SU-DHL-6 (cell line): ENCODE results near the gene TDRD15.
"Not testable (repeated sequence)": the region's sequence is repeated elsewhere in the genome, so short reads cannot be mapped to it uniquely, and the experiment has no call there.

Experiments used
- H2AFZ ChIP-seq: fragments of 200-600 bp; sonication (generic); 2 replicates; pipeline ENCODE4 v1.6.1; 2014; ENCODE audit warnings: low read depth, mild to moderate bottlenecking, moderate library complexity, mixed read lengths, antibody characterized with exemption, low read length; ENCODE audit not compliant: severe bottlenecking
- H3F3A ChIP-seq: fragments of 200-600 bp; shearing (Covaris generic); 2 replicates; pipeline ENCODE4 v1.6.0; 2016; ENCODE audit warnings: antibody characterized with exemption, mild to moderate bottlenecking; ENCODE audit not compliant: insufficient read depth
- H3K27ac ChIP-seq: fragments of 200-600 bp; sonication (generic); 2 replicates; pipeline ENCODE4 v1.5.1; 2016; ENCODE audit warnings: low read depth, mild to moderate bottlenecking, low read length, moderate library complexity, mixed read lengths
- H3K27me3 ChIP-seq: fragments of 200-600 bp; sonication (generic), shearing (Covaris generic); 2 replicates; pipeline ENCODE4 v1.6.0; 2014; ENCODE audit warnings: mild to moderate bottlenecking, low read length
- H3K36me3 ChIP-seq: fragments of 200-600 bp; sonication (generic); 2 replicates; pipeline ENCODE4 v1.6.1; 2014; ENCODE audit warnings: mild to moderate bottlenecking, low read length, mixed read lengths
- H3K4me2 ChIP-seq: fragments of 300-600, 200-600 bp; shearing (Covaris generic), sonication (generic); 2 replicates; pipeline ENCODE4 v1.6.0; 2014; ENCODE audit warnings: low read length, low read depth, mild to moderate bottlenecking; ENCODE audit not compliant: poor library complexity, severe bottlenecking
- H3K4me3 ChIP-seq: fragments of 200-600 bp; sonication (generic); 2 replicates; pipeline ENCODE4 v1.5.1; 2014; ENCODE audit warnings: antibody characterized with exemption, low read length, mild to moderate bottlenecking, mixed read lengths; ENCODE audit not compliant: insufficient read depth, poor library complexity, severe bottlenecking
- H3K79me2 ChIP-seq: fragments of 200-600 bp; sonication (generic); 2 replicates; pipeline ENCODE4 v1.6.1; 2014; ENCODE audit warnings: mild to moderate bottlenecking, low read length, moderate library complexity; ENCODE audit not compliant: insufficient read depth
- H3K9ac ChIP-seq: fragments of 200-600 bp; sonication (generic); 2 replicates; pipeline ENCODE4 v1.7.0; 2014; ENCODE audit warnings: mild to moderate bottlenecking, low read length
- H3K9me2 ChIP-seq: fragments of 200-600 bp; sonication (generic); replicated peaks from 2 replicates; pipeline ENCODE4 v1.6.1; 2014; ENCODE audit warnings: low read length; ENCODE audit not compliant: insufficient read depth
- H3K9me3 ChIP-seq: fragments of 200-600 bp; sonication (generic); 2 replicates; pipeline ENCODE4 v1.6.1; 2014; ENCODE audit warnings: low read length, mixed read lengths; ENCODE audit not compliant: insufficient read depth
- H4K20me1 ChIP-seq: fragments of 200-600 bp; sonication (generic); 2 replicates; pipeline ENCODE4 v1.6.1; 2014; ENCODE audit warnings: low read depth, mild to moderate bottlenecking, antibody characterized with exemption, low read length, moderate library complexity, mixed read lengths
- CTCF ChIP-seq: fragments of 200-600 bp; sonication (generic); IDR thresholded peaks from one replicate; pipeline ENCODE4 v1.5.1; 2017; ENCODE audit warnings: antibody characterized with exemption, mild to moderate bottlenecking, low read length, moderate library complexity; ENCODE audit not compliant: insufficient read depth, poor library complexity, severe bottlenecking
- EZH2phosphoT487 ChIP-seq: fragments of 200-600 bp; sonication (generic), shearing (Covaris generic); conservative IDR thresholded peaks from 2 replicates; pipeline ENCODE4 v1.6.1; 2018; ENCODE audit warnings: mild to moderate bottlenecking, antibody characterized with exemption, low read length, moderate library complexity, mixed read lengths

TDRD15 gene

GRCh38 chr2:21148718-21149117 is 24.9 kb downstream of the TDRD15 start:
- Histone ChIP-seq H3K27ac (no peak overlapping the region), H3K9me2 (no peaks in the 10 kb centered on the region), H3F3A (no peaks in the 10 kb centered on the region), H4K20me1 (no peaks in the 10 kb centered on the region), H3K79me2 (no peaks in the 10 kb centered on the region), H3K4me2 (no peak overlapping the region), H2AFZ (no peak overlapping the region), H3K27me3 (no peaks in the 10 kb centered on the region), H3K4me3 (no peak overlapping the region), H3K9me3 (no peaks in the 10 kb centered on the region), H3K9ac (no peak overlapping the region), H3K36me3 (no peaks in the 10 kb centered on the region)
- no peak for TF ChIP-seq CTCF
- TF ChIP-seq EZH2phosphoT487: no peak

GRCh38 chr2:21151234-21151633 is 27.5 kb downstream of the TDRD15 start:
- H3K4me3 ChIP-seq, H3K9ac ChIP-seq, H3K9me3 ChIP-seq, H3K4me2 ChIP-seq, H3K79me2 ChIP-seq, H3K27me3 ChIP-seq, H3K36me3 ChIP-seq, H3K9me2 ChIP-seq, H4K20me1 ChIP-seq, H3F3A ChIP-seq, H2AFZ ChIP-seq, H3K27ac ChIP-seq: not testable (repeated sequence)

- Histone ChIP-seq H3K79me2 (no peaks in the 10 kb centered on the region), H3K9me2 (no peaks in the 10 kb centered on the region), H3K4me3 (no peak overlapping the region), H3K36me3 (no peaks in the 10 kb centered on the region), H3K4me2 (no peak overlapping the region), H3K27ac (no peak overlapping the region), H3K9me3 (no peaks in the 10 kb centered on the region), H2AFZ (no peak overlapping the region), H3F3A (no peaks in the 10 kb centered on the region), H3K9ac (no peak overlapping the region), H4K20me1 (no peaks in the 10 kb centered on the region), H3K27me3 (no peaks in the 10 kb centered on the region)
- TF ChIP-seq EZH2phosphoT487 (no peak), CTCF (no peak)
These were observed 31.8 kb downstream of the TDRD15 start for GRCh38 chr2:21155365-21156136.

- Histone ChIP-seq H3K79me2 (no peaks in the 10 kb centered on the region), H3K36me3 (no peaks in the 10 kb centered on the region), H3K9me3 (no peaks in the 10 kb centered on the region), H3K4me3 (no peak overlapping the region), H4K20me1 (no peaks in the 10 kb centered on the region), H3K9ac (no peak overlapping the region), H3F3A (no peaks in the 10 kb centered on the region), H2AFZ (no peak overlapping the region), H3K4me2 (no peak overlapping the region), H3K27ac (no peak overlapping the region), H3K9me2 (no peaks in the 10 kb centered on the region), H3K27me3 (no peaks in the 10 kb centered on the region)
- TF ChIP-seq CTCF (no peak), EZH2phosphoT487 (no peak)
These were observed 37.4 kb downstream of the TDRD15 start for GRCh38 chr2:21161122-21161521.
